ENCODE data around the gene NRXN3. TPM values are rescaled to one million over a fixed set of nuclear protein-coding genes. Genes with fewer than 3 reads are reported as not detected.

NRXN3 gene
- total and polyA plus RNA-seq, 4 donors = 0.07 to 1.2 (median 0.23) TPM

GRCh38 chr14:79914595-79914994 lies 1744.4 kb downstream of the NRXN3 start:
- no peaks in the 10 kb centered on the region for H3K36me3 ChIP-seq (ENCODE audit: control insufficient read depth in 4 of 4, insufficient read depth in 3 of 4, low read depth in 1 of 4, low read length in 3 of 4)
- no peaks in the 10 kb centered on the region for H3K27me3 ChIP-seq (ENCODE audit: control insufficient read depth in 4 of 4, insufficient read depth in 4 of 4, low read length in 3 of 4)
- H3K4me1 ChIP-seq (ENCODE audit: control insufficient read depth in 4 of 4, insufficient read depth in 4 of 4, low read length in 3 of 4) = peaks cover 0 to 4% (median 1%) of the 10 kb centered on the region in 4 donors
- H3K9me3 ChIP-seq (ENCODE audit: control insufficient read depth in 4 of 4, low read length in 3 of 4) = no peaks in the 10 kb centered on the region
- no peak overlapping the region for H3K27ac ChIP-seq (ENCODE audit: low read depth in 1 of 2, low read length in 2 of 2)
- H3K4me3 ChIP-seq (ENCODE audit: low read depth in 1 of 3, low read length in 3 of 3) = no peak overlapping the region
- H3K9ac ChIP-seq (ENCODE audit: low read depth in 1 of 2, low read length in 2 of 2) = no peak overlapping the region
- 76% methylated on average over 2 of the region's 2 CpGs for WGBS
- no peak for DNase-seq (ENCODE audit: low spot score)
- TF ChIP-seq JUND (IDR thresholded peaks at IDR 0.05) (no peak), YY1 (IDR thresholded peaks at IDR 0.05) (no peak)
- TF ChIP-seq, protein P1, sequence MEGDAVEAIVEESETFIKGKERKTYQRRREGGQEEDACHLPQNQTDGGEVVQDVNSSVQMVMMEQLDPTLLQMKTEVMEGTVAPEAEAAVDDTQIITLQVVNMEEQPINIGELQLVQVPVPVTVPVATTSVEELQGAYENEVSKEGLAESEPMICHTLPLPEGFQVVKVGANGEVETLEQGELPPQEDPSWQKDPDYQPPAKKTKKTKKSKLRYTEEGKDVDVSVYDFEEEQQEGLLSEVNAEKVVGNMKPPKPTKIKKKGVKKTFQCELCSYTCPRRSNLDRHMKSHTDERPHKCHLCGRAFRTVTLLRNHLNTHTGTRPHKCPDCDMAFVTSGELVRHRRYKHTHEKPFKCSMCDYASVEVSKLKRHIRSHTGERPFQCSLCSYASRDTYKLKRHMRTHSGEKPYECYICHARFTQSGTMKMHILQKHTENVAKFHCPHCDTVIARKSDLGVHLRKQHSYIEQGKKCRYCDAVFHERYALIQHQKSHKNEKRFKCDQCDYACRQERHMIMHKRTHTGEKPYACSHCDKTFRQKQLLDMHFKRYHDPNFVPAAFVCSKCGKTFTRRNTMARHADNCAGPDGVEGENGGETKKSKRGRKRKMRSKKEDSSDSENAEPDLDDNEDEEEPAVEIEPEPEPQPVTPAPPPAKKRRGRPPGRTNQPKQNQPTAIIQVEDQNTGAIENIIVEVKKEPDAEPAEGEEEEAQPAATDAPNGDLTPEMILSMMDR (IDR thresholded peaks at IDR 0.05; ENCODE audit: low read depth, low read length, missing input control) = no peak

DNA sequence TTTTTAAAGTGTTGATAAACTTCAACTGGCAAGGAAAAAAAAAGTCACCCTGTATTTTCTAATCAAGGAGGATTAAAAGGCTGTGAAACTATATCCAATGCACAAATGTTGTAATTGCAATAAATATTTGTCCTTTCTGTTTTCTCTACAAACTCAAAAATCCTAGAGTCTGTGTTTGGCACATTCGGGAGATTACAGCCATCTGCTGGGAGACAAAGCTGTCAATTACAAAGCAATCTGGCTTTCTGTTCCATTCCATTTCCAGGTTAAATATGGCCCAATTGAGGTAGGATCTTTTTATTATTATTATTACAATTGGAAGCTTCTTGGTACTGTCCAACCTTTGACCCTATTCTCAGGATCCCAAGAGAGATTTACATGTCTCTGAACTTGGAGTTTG lies 1745.2 kb downstream of the NRXN3 start:
- Histone ChIP-seq H3K4me3 (ENCODE audit: low read depth in 1 of 3, low read length in 3 of 3) (no peak overlapping the region), H3K36me3 (ENCODE audit: control insufficient read depth in 4 of 4, insufficient read depth in 3 of 4, low read depth in 1 of 4, low read length in 3 of 4) (no peaks in the 10 kb centered on the region), H3K27ac (ENCODE audit: low read depth in 1 of 2, low read length in 2 of 2) (no peak overlapping the region), H3K9ac (ENCODE audit: low read depth in 1 of 2, low read length in 2 of 2) (no peak overlapping the region), H3K27me3 (ENCODE audit: control insufficient read depth in 4 of 4, insufficient read depth in 4 of 4, low read length in 3 of 4) (no peaks in the 10 kb centered on the region), H3K4me1 (ENCODE audit: control insufficient read depth in 4 of 4, insufficient read depth in 4 of 4, low read length in 3 of 4) (peaks cover 0 to 7% (median 3%) of the 10 kb centered on the region in 4 donors), H3K9me3 (ENCODE audit: control insufficient read depth in 4 of 4, low read length in 3 of 4) (no peaks in the 10 kb centered on the region)
- 37% methylated on average over 1 of the region's 1 CpG for WGBS
- no peak for DNase-seq (ENCODE audit: low spot score)
- TF ChIP-seq YY1 (IDR thresholded peaks at IDR 0.05) (no peak), JUND (IDR thresholded peaks at IDR 0.05) (no peak), FOXA1 (IDR thresholded peaks at IDR 0.05) (no peak), TAF1 (conservative IDR thresholded peaks at IDR 0.05) (no peak), GABPA (IDR thresholded peaks at IDR 0.05 in 1 of 2, conservative IDR thresholded peaks at IDR 0.05 in 1 of 2) (no peak), EGR1 (IDR thresholded peaks at IDR 0.05; ENCODE audit: low read depth in 2 of 2) (no peak), REST (IDR thresholded peaks at IDR 0.05) (no peak), ZBTB33 (IDR thresholded peaks at IDR 0.05) (no peak)

DNA sequence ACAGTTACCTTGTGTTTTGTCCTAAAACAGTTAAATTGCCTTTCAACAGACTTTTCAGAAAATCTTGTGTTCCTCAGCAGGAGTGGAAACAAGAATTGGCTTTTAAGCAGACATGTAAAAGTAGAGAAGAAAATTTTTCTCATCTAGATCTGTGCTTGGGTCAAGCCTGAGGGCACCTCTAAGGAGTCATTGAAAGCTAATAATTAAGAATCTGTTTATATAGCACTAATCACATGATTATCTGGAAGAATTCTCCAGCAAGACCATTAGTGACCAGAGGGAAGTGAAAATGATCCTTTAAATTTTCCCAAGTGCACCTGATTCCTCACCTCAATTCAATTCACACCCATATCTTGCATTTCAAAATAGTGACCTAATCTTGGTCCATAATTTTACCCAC lies 1746.1 kb downstream of the NRXN3 start:
- Histone ChIP-seq H3K27me3 (ENCODE audit: control insufficient read depth in 4 of 4, insufficient read depth in 4 of 4, low read length in 3 of 4) (no peaks in the 10 kb centered on the region), H3K9me3 (ENCODE audit: control insufficient read depth in 4 of 4, low read length in 3 of 4) (no peaks in the 10 kb centered on the region)
- DNase-seq (ENCODE audit: low spot score) = no peak
- TF ChIP-seq JUND (IDR thresholded peaks at IDR 0.05) (no peak), FOXA1 (IDR thresholded peaks at IDR 0.05) (no peak), HNF4A (conservative IDR thresholded peaks at IDR 0.05) (no peak), RAD21 (IDR thresholded peaks at IDR 0.05) (no peak), REST (IDR thresholded peaks at IDR 0.05) (no peak), NR2F2 (IDR thresholded peaks at IDR 0.05) (no peak), SP1 (IDR thresholded peaks at IDR 0.05) (no peak)
- TF ChIP-seq, protein P1 (IDR thresholded peaks at IDR 0.05; ENCODE audit: low read depth, low read length, missing input control) = no peak

More for the DNA sequence above, 1746.1 kb downstream of the NRXN3 start:
- Histone ChIP-seq H3K4me3 (ENCODE audit: low read depth in 1 of 3, low read length in 3 of 3) (no peak overlapping the region), H3K27ac (ENCODE audit: low read depth in 1 of 2, low read length in 2 of 2) (no peak overlapping the region), H3K4me1 (ENCODE audit: control insufficient read depth in 4 of 4, insufficient read depth in 4 of 4, low read length in 3 of 4) (peaks cover 0 to 9% (median 3%) of the 10 kb centered on the region in 4 donors), H3K9ac (ENCODE audit: low read depth in 1 of 2, low read length in 2 of 2) (no peak overlapping the region), H3K36me3 (ENCODE audit: control insufficient read depth in 4 of 4, insufficient read depth in 3 of 4, low read depth in 1 of 4, low read length in 3 of 4) (no peaks in the 10 kb centered on the region)
